ENCODE measurements around the gene KIF26B. TPM values are rescaled to one million over a fixed set of nuclear protein-coding genes. Genes with fewer than 3 reads are reported as not detected.

KIF26B gene
- total and polyA plus RNA-seq, 2 of the 4 experiments (the other 2 are of a cell fraction) = 0.53 to 0.54 TPM

- no peaks in the 10 kb centered on the region; the same call in 1 of the 2 replicates for H3K9me3 ChIP-seq (ENCODE audit: control insufficient read depth, insufficient read depth, low read length)
- no peak overlapping the region for H3K4ac ChIP-seq (ENCODE audit: low read depth, low read length)
- no peak overlapping the region for H3K4me2 ChIP-seq (ENCODE audit: low read depth, low read length)
- no peak overlapping the region for H4K91ac ChIP-seq (ENCODE audit: insufficient read depth, low read depth, low read length)
- H3K79me1 ChIP-seq (ENCODE audit: low read depth in 1 of 2, low read length in 2 of 2) = no peaks in the 10 kb centered on the region
- TF ChIP-seq CTCF (conservative IDR thresholded peaks at IDR 0.05; ENCODE audit: low read depth, low read length) (no peak), USF2 (IDR thresholded peaks at IDR 0.05; ENCODE audit: low read depth, low read length) (no peak), FOS (IDR thresholded peaks at IDR 0.05; ENCODE audit: low read depth, low read length) (no peak), POLR2A (IDR thresholded peaks at IDR 0.05; ENCODE audit: low read depth, low read length) (no peak), SMC3 (IDR thresholded peaks at IDR 0.05; ENCODE audit: low read depth, low read length) (no peak), CHD1 (IDR thresholded peaks at IDR 0.05; ENCODE audit: low read depth, low read length) (no peak)
- DNase-seq (no peak), ATAC-seq (ENCODE audit: low read depth) (no peak)
- H3K23ac ChIP-seq (ENCODE audit: low read depth, low read length) = no peak overlapping the region
- H2BK120ac ChIP-seq (ENCODE audit: low read depth, low read length) = no peak overlapping the region
- no peak overlapping the region for H2AFZ ChIP-seq (replicated peaks; ENCODE audit: low read length, poor library complexity)
- no peak overlapping the region for H3K18ac ChIP-seq (ENCODE audit: low read depth, low read length)
- peaks cover 8% of the 10 kb centered on the region for H3K36me3 ChIP-seq (ENCODE audit: control insufficient read depth, insufficient read depth, low read length)
- H3K4me3 ChIP-seq (ENCODE audit: insufficient read depth, low read depth, low read length) = no peak overlapping the region
- no peaks in the 10 kb centered on the region for H3K9me1 ChIP-seq (ENCODE audit: insufficient read depth, low read length)
- no peak overlapping the region for H2AK5ac ChIP-seq (ENCODE audit: low read depth, low read length)
- H3K14ac ChIP-seq (replicated peaks; ENCODE audit: low read depth, low read length) = no peak overlapping the region
- no peak overlapping the region for H2BK20ac ChIP-seq (ENCODE audit: low read depth, low read length)
- no peaks in the 10 kb centered on the region for H3K4me1 ChIP-seq (ENCODE audit: control insufficient read depth, insufficient read depth, low read length)
- H2BK5ac ChIP-seq (ENCODE audit: low read depth, low read length, poor library complexity, severe bottlenecking) = no peak overlapping the region
- H3K9ac ChIP-seq (ENCODE audit: low read depth, low read length) = no peak overlapping the region
- no peak overlapping the region for H2BK15ac ChIP-seq (ENCODE audit: low read depth, low read length)
- CTCF ChIA-PET = no interaction called here
- H4K20me1 ChIP-seq (ENCODE audit: insufficient read depth, low read length) = no peaks in the 10 kb centered on the region
- in situ Hi-C loops (cut with MboI; ENCODE audit: low sequenced_read_pairs) (no loop called here), intact Hi-C loops (cut with micrococcal nuclease) (no loop called here), dilution Hi-C loops (cut with HindIII; ENCODE audit: low sequenced_read_pairs, unreplicated experiment) (no loop called here)
- no peaks in the 10 kb centered on the region for H3K27me3 ChIP-seq (ENCODE audit: control insufficient read depth, insufficient read depth, low read length)
- no peak overlapping the region for H4K5ac ChIP-seq (ENCODE audit: low read depth, low read length)
- no TSS peak for BruUV-seq (replicated peaks)
- H3K56ac ChIP-seq (ENCODE audit: extremely low read depth, insufficient read depth, low read length) = no peak overlapping the region
- POLR2A ChIA-PET (ENCODE audit: unreplicated experiment) = no interaction called here
- H2AK9ac ChIP-seq (replicated peaks; ENCODE audit: low read depth, low read length, poor library complexity) = no peak overlapping the region
- no peak overlapping the region for H3K27ac ChIP-seq (ENCODE audit: insufficient read depth, low read length)
- no CpG with 5 or more reads among the region's 7 CpGs for WGBS, 2 experiments (ENCODE audit: extremely low coverage in 2 of 2, insufficient read length in 1 of 2)
- H4K8ac ChIP-seq (ENCODE audit: low read depth in 2 of 2, low read length in 2 of 2) = no peak overlapping the region
These were observed 495.7 kb downstream of the KIF26B start for GRCh38 chr1:245650441-245650960.

Data from IMR-90 (cell line).